ENCODE data around the gene CRELD1.

CRELD1 gene

GRCh38 chr3:9933561-9934234, at the start of gene CRELD1:
Gene CRELD1 (plus strand): TSS chr3:9933834. CDS start chr3:9934439, 605 bp downstream.
- TF ChIP-seq CTCF (IDR thresholded peaks at IDR 0.05; ENCODE audit: control insufficient read depth, insufficient read depth, low read depth, low read length, missing control alignments) = no peak
- no peak for DNase-seq (ENCODE audit: low read depth)
- H3K4me3 ChIP-seq (ENCODE audit: control insufficient read depth, low read depth, low read length) = peak within 1 kb of the TSS; percentile 73

GRCh38 chr3:9884555-9885165, 49.0 kb upstream of the CRELD1 start:
- peak; percentile 61 for DNase-seq (ENCODE audit: low read depth)
- TF ChIP-seq CTCF (IDR thresholded peaks at IDR 0.05; ENCODE audit: control insufficient read depth, insufficient read depth, low read depth, low read length, missing control alignments) = no peak
- no peak overlapping the region for H3K4me3 ChIP-seq (ENCODE audit: control insufficient read depth, low read depth, low read length)

- no peak for DNase-seq (ENCODE audit: low read depth)
- no peak overlapping the region for H3K4me3 ChIP-seq (ENCODE audit: control insufficient read depth, low read depth, low read length)
- no peak for TF ChIP-seq CTCF (IDR thresholded peaks at IDR 0.05; ENCODE audit: control insufficient read depth, insufficient read depth, low read depth, low read length, missing control alignments)
These were observed 47.3 kb upstream of the CRELD1 start for GRCh38 chr3:9886328-9886727.

GRCh38 chr3:9887480-9887879, 46.2 kb upstream of the CRELD1 start:
- no peak overlapping the region for H3K4me3 ChIP-seq (ENCODE audit: control insufficient read depth, low read depth, low read length)
- TF ChIP-seq CTCF (IDR thresholded peaks at IDR 0.05; ENCODE audit: control insufficient read depth, insufficient read depth, low read depth, low read length, missing control alignments) = no peak
- no peak for DNase-seq (ENCODE audit: low read depth)

GRCh38 chr3:9888540-9888939, 45.1 kb upstream of the CRELD1 start:
- DNase-seq (ENCODE audit: low read depth) = no peak
- TF ChIP-seq CTCF (IDR thresholded peaks at IDR 0.05; ENCODE audit: control insufficient read depth, insufficient read depth, low read depth, low read length, missing control alignments) = no peak
- H3K4me3 ChIP-seq (ENCODE audit: control insufficient read depth, low read depth, low read length) = no peak overlapping the region

- no peak overlapping the region for H3K4me3 ChIP-seq (ENCODE audit: control insufficient read depth, low read depth, low read length)
- no peak for DNase-seq (ENCODE audit: low read depth)
- no peak for TF ChIP-seq CTCF (IDR thresholded peaks at IDR 0.05; ENCODE audit: control insufficient read depth, insufficient read depth, low read depth, low read length, missing control alignments)
These were observed 44.2 kb upstream of the CRELD1 start for GRCh38 chr3:9889405-9889804.
